Measurements from ENCODE around the gene B3GNT3. TPM values are rescaled to one million over a fixed set of nuclear protein-coding genes. Genes with fewer than 3 reads are reported as not detected.
"Not testable (repeated sequence)": the region's sequence is repeated elsewhere in the genome, so short reads cannot be mapped to it uniquely, and the experiment has no call there.

B3GNT3 gene
- total and polyA plus RNA-seq, 2 donors (not counting 1 experiment from before 2014, with no cell fraction given): 0.06 TPM; not detected in 1

DNA sequence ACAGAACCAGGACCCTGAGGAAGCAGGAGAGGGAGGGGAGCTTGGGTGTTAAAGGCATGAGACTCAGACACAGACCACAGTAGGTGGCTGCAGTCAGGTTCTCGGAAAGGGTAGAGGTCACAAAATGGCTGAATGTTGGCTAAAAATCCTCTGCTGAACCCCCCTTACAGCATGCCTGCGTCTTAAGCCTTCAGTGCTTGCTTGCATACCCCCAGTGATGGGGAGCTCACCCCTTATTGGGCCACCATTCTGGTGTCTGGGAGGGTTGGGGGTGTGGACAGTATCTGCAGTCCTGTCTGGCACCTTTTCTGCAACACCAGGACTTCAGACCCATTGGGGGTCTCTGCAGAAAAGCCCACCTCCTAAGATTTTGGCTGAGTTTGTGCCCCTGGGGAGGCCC is 14.2 kb upstream of the B3GNT3 start:
- Mint-ChIP-seq H3K4me3 (no peak overlapping the region), H3K27me3 (no peaks in the 10 kb centered on the region), H3K9me3 (ENCODE audit: insufficient read depth) (no peaks in the 10 kb centered on the region), H3K4me1 (peaks cover 34% of the 10 kb centered on the region), H3K27ac (peak overlapping the region; percentile 68)
- H3K4me1 ChIP-seq (ENCODE audit: control insufficient read depth in 2 of 2, insufficient read depth in 2 of 2, low read length in 2 of 2): peaks cover 31 to 42% of the 10 kb centered on the region in 2 donors
- DNase-seq: peak; percentile 17
- H3K27me3 ChIP-seq (replicated peaks in 1 of 4; ENCODE audit: control extremely low read depth in 1 of 4, control insufficient read depth in 3 of 4, insufficient read depth in 4 of 4, low read length in 3 of 4): no peaks in the 10 kb centered on the region
- H3K79me2 ChIP-seq (ENCODE audit: control insufficient read depth, insufficient read depth, low read length): peaks cover 24% of the 10 kb centered on the region
- H3K36me3 ChIP-seq (replicated peaks in 1 of 2; ENCODE audit: control extremely low read depth in 1 of 2, control insufficient read depth in 1 of 2, extremely low read depth in 1 of 2, insufficient read depth in 2 of 2, low read length in 1 of 2): peaks cover 0 to 43% of the 10 kb centered on the region in 2 experiments
- H3K9ac ChIP-seq (ENCODE audit: low read length): no peak overlapping the region
- ChIA-PET POLR2A (interaction anchor here (1.0 kb wide), 1 partner anchor 79 kb away, joined by 4 read pairs; the partner anchor contains the start of gene RPL18A), CTCF (interaction anchor here (1.2 to 1.7 kb wide), 4 partner anchors 11 to 207 kb away, joined by 3 to 4 read pairs (median 3); no protein-coding TSS in a partner anchor)
- ATAC-seq (ENCODE audit: low read depth): no peak
- WGBS (ENCODE audit: insufficient coverage): 100% methylated on average over 2 of the region's 2 CpGs
- H3K4me2 ChIP-seq (replicated peaks; ENCODE audit: low read depth, low read length, poor library complexity, severe bottlenecking): no peak overlapping the region
- H3K4me3 ChIP-seq (ENCODE audit: control extremely low read depth in 1 of 5, extremely low read depth in 1 of 5, insufficient read depth in 1 of 5, low read depth in 2 of 5, low read length in 4 of 5): no peak overlapping the region
- H3K27ac ChIP-seq (ENCODE audit: low read length in 2 of 2): peak overlapping the region in 1 of 2 donors; percentile 43
- intact Hi-C loops (cut with micrococcal nuclease): no loop called here
- no peak overlapping the region for H2AFZ ChIP-seq (ENCODE audit: insufficient read depth, low read depth, low read length, poor library complexity, severe bottlenecking)
- peaks cover 15% of the 10 kb centered on the region for H4K20me1 ChIP-seq (ENCODE audit: control insufficient read depth, insufficient read depth, low read length, poor library complexity, severe bottlenecking)
- no peaks in the 10 kb centered on the region for H3K9me3 ChIP-seq (ENCODE audit: control extremely low read depth in 1 of 3, control insufficient read depth in 2 of 3, insufficient read depth in 1 of 3, low read length in 2 of 3)
- TF ChIP-seq, protein P1, sequence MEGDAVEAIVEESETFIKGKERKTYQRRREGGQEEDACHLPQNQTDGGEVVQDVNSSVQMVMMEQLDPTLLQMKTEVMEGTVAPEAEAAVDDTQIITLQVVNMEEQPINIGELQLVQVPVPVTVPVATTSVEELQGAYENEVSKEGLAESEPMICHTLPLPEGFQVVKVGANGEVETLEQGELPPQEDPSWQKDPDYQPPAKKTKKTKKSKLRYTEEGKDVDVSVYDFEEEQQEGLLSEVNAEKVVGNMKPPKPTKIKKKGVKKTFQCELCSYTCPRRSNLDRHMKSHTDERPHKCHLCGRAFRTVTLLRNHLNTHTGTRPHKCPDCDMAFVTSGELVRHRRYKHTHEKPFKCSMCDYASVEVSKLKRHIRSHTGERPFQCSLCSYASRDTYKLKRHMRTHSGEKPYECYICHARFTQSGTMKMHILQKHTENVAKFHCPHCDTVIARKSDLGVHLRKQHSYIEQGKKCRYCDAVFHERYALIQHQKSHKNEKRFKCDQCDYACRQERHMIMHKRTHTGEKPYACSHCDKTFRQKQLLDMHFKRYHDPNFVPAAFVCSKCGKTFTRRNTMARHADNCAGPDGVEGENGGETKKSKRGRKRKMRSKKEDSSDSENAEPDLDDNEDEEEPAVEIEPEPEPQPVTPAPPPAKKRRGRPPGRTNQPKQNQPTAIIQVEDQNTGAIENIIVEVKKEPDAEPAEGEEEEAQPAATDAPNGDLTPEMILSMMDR (IDR thresholded peaks at IDR 0.05): no peak
- no peak for TF ChIP-seq EZH2 (IDR thresholded peaks at IDR 0.05; ENCODE audit: borderline replicate concordance, insufficient read depth, low read depth, low read length, poor library complexity, severe bottlenecking)

DNA sequence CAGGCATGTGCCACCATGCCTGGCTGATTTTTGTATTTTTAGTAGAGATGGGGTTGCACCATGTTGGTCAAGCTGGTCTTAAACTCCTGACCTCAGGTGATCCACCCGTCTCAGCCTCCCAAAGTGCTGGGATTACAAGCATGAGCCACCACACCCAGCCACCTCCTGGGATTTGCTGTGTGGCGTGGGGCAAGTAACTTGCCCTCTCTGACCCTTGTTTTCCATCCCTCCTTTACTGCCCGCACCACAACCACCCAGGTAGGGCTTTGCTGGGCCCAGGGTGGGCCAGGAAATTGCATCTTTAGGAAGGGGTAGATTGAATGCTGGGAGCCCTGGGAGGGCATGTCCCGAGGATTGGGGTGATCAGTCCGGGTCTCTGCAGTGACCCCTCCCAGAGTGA is 11.2 kb upstream of the B3GNT3 start:
- CTCF ChIA-PET: interaction anchor here (1.1 to 6.1 kb wide), 19 partner anchors 8 to 288 kb away, joined by 3 to 75 read pairs (median 7); partner anchors contain the start of genes JAK3 and RPL18A

More for the DNA sequence above, 11.2 kb upstream of the B3GNT3 start:
- not testable (repeated sequence) for H3K4me2 ChIP-seq (replicated peaks; ENCODE audit: low read depth, low read length, poor library complexity, severe bottlenecking); H3K79me2 ChIP-seq (ENCODE audit: control insufficient read depth, insufficient read depth, low read length); H3K9me3 ChIP-seq (ENCODE audit: control extremely low read depth in 1 of 3, control insufficient read depth in 2 of 3, insufficient read depth in 1 of 3, low read length in 2 of 3); H3K9me3 Mint-ChIP-seq (ENCODE audit: insufficient read depth); H3K27ac ChIP-seq (ENCODE audit: low read length in 2 of 2); H3K27ac Mint-ChIP-seq; DNase-seq; H2AFZ ChIP-seq (ENCODE audit: insufficient read depth, low read depth, low read length, poor library complexity, severe bottlenecking); H3K9ac ChIP-seq (ENCODE audit: low read length); H3K4me3 Mint-ChIP-seq; H3K4me3 ChIP-seq (ENCODE audit: control extremely low read depth in 1 of 5, extremely low read depth in 1 of 5, insufficient read depth in 1 of 5, low read depth in 2 of 5, low read length in 4 of 5); H3K27me3 ChIP-seq (replicated peaks in 1 of 4; ENCODE audit: control extremely low read depth in 1 of 4, control insufficient read depth in 3 of 4, insufficient read depth in 4 of 4, low read length in 3 of 4); ATAC-seq (ENCODE audit: low read depth); H3K27me3 Mint-ChIP-seq
- H3K36me3 ChIP-seq (replicated peaks in 1 of 2; ENCODE audit: control extremely low read depth in 1 of 2, control insufficient read depth in 1 of 2, extremely low read depth in 1 of 2, insufficient read depth in 2 of 2, low read length in 1 of 2): peaks cover 3 to 53% of the 10 kb centered on the region in 2 experiments
- H3K4me1 Mint-ChIP-seq: peaks cover 11% of the 10 kb centered on the region
- WGBS (ENCODE audit: insufficient coverage): 90% methylated on average over 2 of the region's 5 CpGs
- H4K20me1 ChIP-seq (ENCODE audit: control insufficient read depth, insufficient read depth, low read length, poor library complexity, severe bottlenecking): peaks cover 11% of the 10 kb centered on the region
- POLR2A ChIA-PET: interaction anchor here (0.7 kb wide), 1 partner anchor 159 kb away, joined by 3 read pairs; no protein-coding TSS in a partner anchor
- H3K4me1 ChIP-seq (ENCODE audit: control insufficient read depth in 2 of 2, insufficient read depth in 2 of 2, low read length in 2 of 2): peaks cover 6 to 13% of the 10 kb centered on the region in 2 donors
- intact Hi-C loops (cut with micrococcal nuclease): loop anchor here (1.0 kb wide), 3 partner anchors 17 to 79 kb away; no protein-coding TSS in a partner anchor

Measured in B cell (primary cell).